Tibial nerve (tissue), 4 donors: ENCODE measurements around the gene PSMD13. TPM values are rescaled to one million over a fixed set of nuclear protein-coding genes. Genes with fewer than 3 reads are reported as not detected.

Experiments
- DNase-seq, 2 donors: peaks; one replicate each; pipeline ENCODE4 v3.0.0-alpha.2; 2019; ENCODE audit warnings: low spot score in 2 of 2
- H3K27ac ChIP-seq, 4 donors: fragments of 200-600 bp; sonication (generic) in 3 of 4; one replicate each; pipeline ENCODE4 v1.5.1; 2017 to 2019; ENCODE audit warnings: mild to moderate bottlenecking in 1 of 4
- H3K27me3 ChIP-seq, 2 donors: fragments of 200-600 bp; sonication (generic) in 1 of 2; one replicate each; pipeline versions ENCODE4 v1.5.1 to v1.6.0; 2017 to 2019
- H3K36me3 ChIP-seq, 3 donors: fragments of 200-600 bp; sonication (generic); one replicate each; pipeline ENCODE4 v1.5.1; 2018 to 2019
- H3K4me1 ChIP-seq, 4 donors: fragments of 200-600 bp; sonication (generic) in 3 of 4; one replicate each; pipeline ENCODE4 v1.5.1; 2017 to 2019
- H3K4me3 ChIP-seq, 4 donors: fragments of 200-600 bp; sonication (generic) in 3 of 4; one replicate each; pipeline ENCODE4 v1.5.1; 2017 to 2019; ENCODE audit warnings: mild to moderate bottlenecking in 1 of 4, moderate library complexity in 1 of 4
- H3K9me3 ChIP-seq, 4 donors: fragments of 200-600 bp; sonication (generic) in 3 of 4; one replicate each; pipeline ENCODE4 v1.5.1; 2017 to 2019
- CTCF ChIP-seq, 5 experiments: fragments of 200-600 bp in 3 of 5; fragments of 450-650 bp in 2 of 5; sonication (generic) in 3 of 5; IDR thresholded peaks; one replicate each; pipeline ENCODE4 v1.5.1; 2016 to 2019; ENCODE audit warnings: antibody characterized with exemption in 5 of 5, mild to moderate bottlenecking in 3 of 5, moderate library complexity in 2 of 5
- EP300 ChIP-seq, 2 donors: sonication (generic); formaldehyde crosslinking; IDR thresholded peaks; one replicate each; pipeline ENCODE4 v1.6.1; 2017; ENCODE audit warnings: antibody characterized with exemption in 2 of 2, mild to moderate bottlenecking in 1 of 2
- POLR2A ChIP-seq, 2 donors: fragments of 450-650 bp; IDR thresholded peaks; one replicate each; pipeline ENCODE4 v1.6.1; 2017; ENCODE audit warnings: antibody characterized with exemption in 2 of 2, mild to moderate bottlenecking in 2 of 2, moderate library complexity in 2 of 2
- WGBS, 2 donors: methylation state at CpG; one replicate each; pipeline ENCODE4 v1.1.5; 2018; 5-methylcytosine and 5-hydroxymethylcytosine counted together
- total RNA-seq, 4 donors: library from RNA; depleted of rRNA; stranded (reverse); fragments of >200 nt; gene quantifications; one replicate each; pipeline ENCODE4 v1.1.0, GENCODE V29; 2016

The PSMD13 gene
- total RNA-seq, 4 donors from 2014 or later, result 72.0 to 136 (median 120) TPM

- peaks cover 14 to 66% (median 28%) of the 10 kb centered on the region in 4 donors for H3K4me1 ChIP-seq
- 0 to 1% methylated on average over 16 to 18 of the region's 63 CpGs for WGBS, 2 donors
Observed at GRCh38 chr11:207208-207862, 29.4 kb upstream of the PSMD13 start, which contains the start of the genes BET1L and RIC8A. Gene BET1L (minus strand): TSS chr11:207399. CDS start chr11:207321, 78 bp downstream. Gene RIC8A (plus strand): TSS chr11:207708. CDS start chr11:208855, 1,147 bp downstream.

GRCh38 chr11:207863-208180 is 29.0 kb upstream of the PSMD13 start:
- Histone ChIP-seq H3K9me3 (no peaks in the 10 kb centered on the region), H3K4me1 (peaks cover 14 to 62% (median 28%) of the 10 kb centered on the region in 4 donors), H3K36me3 (peaks cover 7 to 62% (median 21%) of the 10 kb centered on the region in 3 donors), H3K27ac (peak overlapping the region; percentile 98 to 100 (median 99)), H3K27me3 (no peaks in the 10 kb centered on the region), H3K4me3 (peak overlapping the region; percentile 80 to 99 (median 91))
- TF ChIP-seq CTCF (IDR thresholded peaks at IDR 0.05) (no peak), EP300 (IDR thresholded peaks at IDR 0.05) (no peak), POLR2A (IDR thresholded peaks at IDR 0.05) (no peak)
- 0% methylated on average over 11 to 27 of the region's 27 CpGs for WGBS, 2 donors
- DNase-seq, result no peak

More at GRCh38 chr11:207208-207862, 29.4 kb upstream of the PSMD13 start, which contains the start of the genes BET1L and RIC8A:
- Histone ChIP-seq H3K4me3 (peak within 1 kb of the TSS; percentile 80 to 99 (median 91)), H3K27me3 (no peaks in the 10 kb centered on the region), H3K9me3 (no peaks in the 10 kb centered on the region), H3K36me3 (peaks cover 7 to 62% (median 16%) of the 10 kb centered on the region in 3 donors), H3K27ac (peak within 1 kb of the TSS; percentile 98 to 100 (median 99))
- TF ChIP-seq EP300 (IDR thresholded peaks at IDR 0.05) (peak; percentile 94 to 95), CTCF (IDR thresholded peaks at IDR 0.05) (peak in 1 of 5 experiments; percentile 44), POLR2A (IDR thresholded peaks at IDR 0.05) (peak; percentile 87 to 95)
- peak; percentile 95 to 96 for DNase-seq

- Histone ChIP-seq H3K4me1 (peaks cover 14 to 56% (median 28%) of the 10 kb centered on the region in 4 donors), H3K9me3 (no peaks in the 10 kb centered on the region), H3K27ac (peak overlapping the region; percentile 98 to 100 (median 99)), H3K36me3 (peaks cover 7 to 62% (median 26%) of the 10 kb centered on the region in 3 donors), H3K27me3 (no peaks in the 10 kb centered on the region), H3K4me3 (peak overlapping the region; percentile 80 to 99 (median 91))
- 0 to 1% methylated on average over 20 to 57 of the region's 57 CpGs for WGBS, 2 donors
- DNase-seq, result peak; percentile 56 to 58
- TF ChIP-seq CTCF (IDR thresholded peaks at IDR 0.05), result peak in 1 of 5 experiments; percentile 39
- peak; percentile 63 to 89 for TF ChIP-seq POLR2A (IDR thresholded peaks at IDR 0.05)
- TF ChIP-seq EP300 (IDR thresholded peaks at IDR 0.05), result peak in 1 of 2 donors; percentile 80
Observed at GRCh38 chr11:208181-208916, 28.4 kb upstream of the PSMD13 start.

- TF ChIP-seq POLR2A (IDR thresholded peaks at IDR 0.05) (no peak), CTCF (IDR thresholded peaks at IDR 0.05) (no peak), EP300 (IDR thresholded peaks at IDR 0.05) (no peak)
- H3K4me1 ChIP-seq, result peaks cover 14 to 51% (median 28%) of the 10 kb centered on the region in 4 donors
- no peaks in the 10 kb centered on the region for H3K27me3 ChIP-seq
- DNase-seq, result no peak
- H3K9me3 ChIP-seq, result no peaks in the 10 kb centered on the region
- peak overlapping the region; percentile 98 to 100 (median 99) for H3K27ac ChIP-seq
- 1% methylated on average over 26 of the region's 26 CpGs for WGBS, 2 donors
- peak overlapping the region; percentile 80 to 99 (median 91) for H3K4me3 ChIP-seq
- peaks cover 7 to 62% (median 28%) of the 10 kb centered on the region in 3 donors for H3K36me3 ChIP-seq
Observed at GRCh38 chr11:208917-209260, 27.9 kb upstream of the PSMD13 start.
